Natural killer cell (primary cell): ENCODE results near the gene MTURN. TPM values are rescaled to one million over a fixed set of nuclear protein-coding genes. Genes with fewer than 3 reads are reported as not detected.

Source experiments
- ATAC-seq, 3 donors: fragments of 150-1000 bp in 2 of 3; fragments of 200-7000 bp in 1 of 3; cut with Tn5 transposase; 1 replicate in 1 of 3; 2 replicates in 2 of 3; pipeline ENCODE4 v1.10.0; 2021; ENCODE audit warnings: mild to moderate bottlenecking in 2 of 3, moderate library complexity in 2 of 3
- DNase-seq, 2 donors: peaks; one replicate each; pipeline versions ENCODE4 v3.0.0 to v3.0.0-alpha.2; 2013 to 2021; ENCODE audit warnings: mixed read lengths in 1 of 2
- H3K27ac ChIP-seq: one replicate; pipeline ENCODE4 v1.5.1; 2013; ENCODE audit warnings: mild to moderate bottlenecking, low read length
- H3K27me3 ChIP-seq: one replicate; pipeline ENCODE4 v1.6.1; 2013; ENCODE audit warnings: low read length; ENCODE audit not compliant: control insufficient read depth, insufficient read depth
- H3K36me3 ChIP-seq: one replicate; pipeline ENCODE4 v1.6.1; 2013; ENCODE audit warnings: low read length; ENCODE audit not compliant: control insufficient read depth, insufficient read depth
- H3K4me1 ChIP-seq: one replicate; pipeline ENCODE4 v1.6.1; 2013; ENCODE audit warnings: low read length; ENCODE audit not compliant: control insufficient read depth, insufficient read depth
- H3K4me3 ChIP-seq: one replicate; pipeline ENCODE4 v1.5.1; 2013; ENCODE audit warnings: low read length
- H3K9me3 ChIP-seq: one replicate; pipeline ENCODE4 v1.6.1; 2013; ENCODE audit warnings: low read length; ENCODE audit not compliant: control insufficient read depth, insufficient read depth
- H3K27ac Mint-ChIP-seq, 2 donors: one replicate each; pipeline ENCODE4 v1.8.0; 2022; ENCODE audit warnings: mild to moderate bottlenecking in 2 of 2, mixed read lengths in 2 of 2, moderate library complexity in 1 of 2
- H3K27me3 Mint-ChIP-seq, 2 donors: one replicate each; pipeline ENCODE4 v1.8.0; 2022; ENCODE audit warnings: low read depth in 2 of 2, mixed read lengths in 2 of 2
- H3K36me3 Mint-ChIP-seq: one replicate; pipeline ENCODE4 v1.8.0; 2022; ENCODE audit warnings: mixed read lengths
- H3K4me1 Mint-ChIP-seq, 2 donors: one replicate each; pipeline ENCODE4 v1.8.0; 2022; ENCODE audit warnings: mixed read lengths in 2 of 2
- H3K4me3 Mint-ChIP-seq: one replicate; pipeline ENCODE4 v1.8.0; 2022; ENCODE audit warnings: mild to moderate bottlenecking, moderate library complexity, mixed read lengths
- H3K9me3 Mint-ChIP-seq, 2 donors: one replicate each; pipeline ENCODE4 v1.8.0; 2022; ENCODE audit warnings: mixed read lengths in 2 of 2
- WGBS: methylation state at CpG from one replicate; pipeline ENCODE4 v1.1.7; 2013; ENCODE audit warnings: missing lambda C conversion rate; ENCODE audit not compliant: insufficient coverage; 5-methylcytosine and 5-hydroxymethylcytosine counted together
- intact Hi-C: fragments of 100-400 bp; cut with micrococcal nuclease; formaldehyde crosslinking; loops from one replicate; pipeline ENCODE4 v1.14.2; 2022
- total RNA-seq, 4 donors: library from RNA; stranded (reverse); fragments of 120-200 nt in 1 of 4; gene quantifications; one replicate each; pipeline versions ENCODE4 v1.2.3 to v1.2.4, GENCODE V29; 2013 to 2022
- TF ChIP-seq, protein P1 (sequence below): fragments of 200-600 bp; IDR thresholded peaks from one replicate; pipeline ENCODE4 v1.8.0; 2022; ENCODE audit warnings: antibody characterized with exemption

MTURN gene
- total RNA-seq, 3 donors from 2014 or later (not counting 1 experiment from before 2014, with no cell fraction given) = 31.6 to 37.3 (median 32.8) TPM

- WGBS = 88% methylated on average over 6 of the region's 6 CpGs
- peaks cover 0 to 2% of the 10 kb centered on the region in 2 donors for H3K27me3 Mint-ChIP-seq
- Histone ChIP-seq H3K9me3 (no peaks in the 10 kb centered on the region), H3K27me3 (no peaks in the 10 kb centered on the region), H3K4me1 (peaks cover 12% of the 10 kb centered on the region), H3K36me3 (no peaks in the 10 kb centered on the region), H3K27ac (no peak overlapping the region), H3K4me3 (no peak overlapping the region)
- DNase-seq (no peak), ATAC-seq (no peak)
- H3K4me1 Mint-ChIP-seq = peaks cover 19 to 24% of the 10 kb centered on the region in 2 donors
- no peak overlapping the region for H3K4me3 Mint-ChIP-seq
- H3K27ac Mint-ChIP-seq = no peak overlapping the region
- TF ChIP-seq, protein P1, sequence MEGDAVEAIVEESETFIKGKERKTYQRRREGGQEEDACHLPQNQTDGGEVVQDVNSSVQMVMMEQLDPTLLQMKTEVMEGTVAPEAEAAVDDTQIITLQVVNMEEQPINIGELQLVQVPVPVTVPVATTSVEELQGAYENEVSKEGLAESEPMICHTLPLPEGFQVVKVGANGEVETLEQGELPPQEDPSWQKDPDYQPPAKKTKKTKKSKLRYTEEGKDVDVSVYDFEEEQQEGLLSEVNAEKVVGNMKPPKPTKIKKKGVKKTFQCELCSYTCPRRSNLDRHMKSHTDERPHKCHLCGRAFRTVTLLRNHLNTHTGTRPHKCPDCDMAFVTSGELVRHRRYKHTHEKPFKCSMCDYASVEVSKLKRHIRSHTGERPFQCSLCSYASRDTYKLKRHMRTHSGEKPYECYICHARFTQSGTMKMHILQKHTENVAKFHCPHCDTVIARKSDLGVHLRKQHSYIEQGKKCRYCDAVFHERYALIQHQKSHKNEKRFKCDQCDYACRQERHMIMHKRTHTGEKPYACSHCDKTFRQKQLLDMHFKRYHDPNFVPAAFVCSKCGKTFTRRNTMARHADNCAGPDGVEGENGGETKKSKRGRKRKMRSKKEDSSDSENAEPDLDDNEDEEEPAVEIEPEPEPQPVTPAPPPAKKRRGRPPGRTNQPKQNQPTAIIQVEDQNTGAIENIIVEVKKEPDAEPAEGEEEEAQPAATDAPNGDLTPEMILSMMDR = no peak
- H3K9me3 Mint-ChIP-seq = no peaks in the 10 kb centered on the region
- intact Hi-C loops = loop anchor here (10.0 kb wide), 1 partner anchor 337 kb away; the partner anchor contains the start of gene GGCT
- no peaks in the 10 kb centered on the region for H3K36me3 Mint-ChIP-seq
These were observed 33.1 kb downstream of the MTURN start for GRCh38 chr7:30167901-30168300.

DNA sequence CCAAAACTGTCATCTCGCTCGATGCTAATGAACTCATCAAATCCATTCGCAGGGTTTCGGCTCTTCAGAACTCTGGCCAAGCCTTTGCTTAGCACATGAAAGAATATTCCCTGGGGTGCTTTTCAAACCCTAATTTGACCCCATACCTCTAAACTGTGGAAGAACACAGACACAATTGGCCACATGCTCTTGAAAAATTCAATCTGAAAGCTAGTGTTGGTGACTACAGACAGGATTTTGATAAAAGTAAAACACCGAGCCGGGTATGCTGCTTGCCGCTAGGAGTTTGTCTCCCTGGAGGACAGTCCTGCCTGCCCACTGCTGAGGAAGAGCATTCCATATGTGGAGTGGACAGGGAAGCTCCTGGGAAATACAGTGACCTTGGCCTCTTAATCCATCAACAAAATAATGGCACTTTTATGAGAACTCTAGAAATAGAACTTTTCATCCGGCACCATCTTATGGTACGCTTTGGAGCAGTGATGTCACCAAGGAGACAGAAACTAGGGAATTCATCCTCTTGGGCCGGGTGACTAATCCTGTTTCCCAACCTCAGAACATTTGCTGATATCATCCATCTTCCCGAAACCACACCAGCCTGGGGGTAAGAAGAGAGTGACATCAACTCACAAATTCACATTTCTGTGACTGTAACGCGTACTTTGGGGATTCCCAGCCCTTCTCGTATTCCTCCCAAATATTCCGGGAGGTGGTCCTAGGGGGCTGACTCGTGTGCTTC, 34.2 kb downstream of the MTURN start:
- TF ChIP-seq, protein P1 = no peak
- ATAC-seq = no peak
- no peaks in the 10 kb centered on the region for H3K9me3 Mint-ChIP-seq

DNA sequence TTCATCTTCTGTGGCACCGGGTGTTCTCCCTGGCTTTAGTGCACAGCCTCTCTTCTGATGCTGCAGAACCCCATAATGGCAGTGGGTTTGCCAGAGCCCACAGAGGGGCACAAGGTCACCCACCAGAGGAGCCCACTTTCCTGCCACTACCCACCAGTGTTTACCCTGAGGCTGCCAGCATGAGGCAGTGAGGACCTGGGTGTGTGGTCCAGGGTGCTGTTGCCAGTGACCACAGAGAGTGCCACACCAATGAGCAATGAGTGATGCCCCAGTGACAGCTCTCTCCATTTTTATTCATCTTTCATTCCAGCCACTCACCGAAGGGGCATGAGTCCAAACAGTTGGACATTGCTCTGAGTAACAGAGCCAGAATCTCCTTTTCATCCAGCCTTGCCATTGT, 34.8 kb downstream of the MTURN start:
- H3K27ac ChIP-seq = no peak overlapping the region
- no peaks in the 10 kb centered on the region for H3K4me1 ChIP-seq
- intact Hi-C loops = loop anchor here (10.0 kb wide), 1 partner anchor 335 kb away; the partner anchor contains the start of gene GGCT

More for the DNA sequence above, 34.2 kb downstream of the MTURN start:
- no peak for DNase-seq
- WGBS = 96% methylated on average over 16 of the region's 16 CpGs
- Mint-ChIP-seq H3K27ac (no peak overlapping the region), H3K4me3 (no peak overlapping the region), H3K36me3 (no peaks in the 10 kb centered on the region), H3K27me3 (peaks cover 0 to 2% of the 10 kb centered on the region in 2 donors), H3K4me1 (peaks cover 8 to 13% of the 10 kb centered on the region in 2 donors)
- no peak overlapping the region for H3K4me3 ChIP-seq
- H3K36me3 ChIP-seq = no peaks in the 10 kb centered on the region
- peaks cover 3% of the 10 kb centered on the region for H3K4me1 ChIP-seq
- no peak overlapping the region for H3K27ac ChIP-seq
- intact Hi-C loops = loop anchor here (10.0 kb wide), 1 partner anchor 336 kb away; the partner anchor contains the start of gene GGCT
- H3K9me3 ChIP-seq = no peaks in the 10 kb centered on the region
- H3K27me3 ChIP-seq = no peaks in the 10 kb centered on the region

More for the DNA sequence above, 34.8 kb downstream of the MTURN start:
- no peaks in the 10 kb centered on the region for H3K9me3 Mint-ChIP-seq
- Histone ChIP-seq H3K4me3 (no peak overlapping the region), H3K36me3 (no peaks in the 10 kb centered on the region), H3K27me3 (no peaks in the 10 kb centered on the region), H3K9me3 (no peaks in the 10 kb centered on the region)
- peaks cover 0 to 2% of the 10 kb centered on the region in 2 donors for H3K27me3 Mint-ChIP-seq
- ATAC-seq = peak in 1 of 3 donors; percentile 17
- no peak overlapping the region for H3K4me3 Mint-ChIP-seq
- TF ChIP-seq, protein P1 = no peak
- H3K4me1 Mint-ChIP-seq = peaks cover 3 to 7% of the 10 kb centered on the region in 2 donors
- no peaks in the 10 kb centered on the region for H3K36me3 Mint-ChIP-seq
- WGBS = 95% methylated on average over 2 of the region's 2 CpGs
- DNase-seq = no peak
- no peak overlapping the region for H3K27ac Mint-ChIP-seq
